ENCODE measurements around the gene SPRYD3. TPM values are rescaled to one million over a fixed set of nuclear protein-coding genes. Genes with fewer than 3 reads are reported as not detected.

Gene SPRYD3
- total RNA-seq, 1 experiment from 2014 or later = 12.9 TPM

GRCh38 chr12:53107122-53107521, 27.9 kb upstream of the SPRYD3 start:
- no peaks in the 10 kb centered on the region for H3K9me3 Mint-ChIP-seq (ENCODE audit: low read depth, unreplicated experiment)
- CTCF ChIA-PET = no interaction called here
- intact Hi-C loops (cut with micrococcal nuclease; ENCODE audit: unreplicated experiment) = no loop called here
- DNase-seq = no peak
- no peak overlapping the region for H3K27ac Mint-ChIP-seq (ENCODE audit: unreplicated experiment)
- H3K4me1 Mint-ChIP-seq (ENCODE audit: low read depth, unreplicated experiment) = peaks cover 9% of the 10 kb centered on the region
- H3K36me3 Mint-ChIP-seq (ENCODE audit: insufficient read depth, unreplicated experiment) = no peaks in the 10 kb centered on the region
- H3K4me3 Mint-ChIP-seq (ENCODE audit: low read depth, unreplicated experiment) = no peak overlapping the region
- H3K27me3 Mint-ChIP-seq (ENCODE audit: unreplicated experiment) = no peaks in the 10 kb centered on the region
- BruUV-seq (replicated peaks) = no TSS peak
- TF ChIP-seq CTCF (IDR thresholded peaks at IDR 0.05; ENCODE audit: unreplicated experiment) = no peak

- BruUV-seq (replicated peaks) = no TSS peak
- Mint-ChIP-seq H3K9me3 (ENCODE audit: low read depth, unreplicated experiment) (no peaks in the 10 kb centered on the region), H3K4me3 (ENCODE audit: low read depth, unreplicated experiment) (no peak overlapping the region), H3K27ac (ENCODE audit: unreplicated experiment) (no peak overlapping the region), H3K27me3 (ENCODE audit: unreplicated experiment) (no peaks in the 10 kb centered on the region), H3K36me3 (ENCODE audit: insufficient read depth, unreplicated experiment) (no peaks in the 10 kb centered on the region), H3K4me1 (ENCODE audit: low read depth, unreplicated experiment) (peaks cover 12% of the 10 kb centered on the region)
- DNase-seq = no peak
- CTCF ChIA-PET = no interaction called here
- intact Hi-C loops (cut with micrococcal nuclease; ENCODE audit: unreplicated experiment) = no loop called here
- no peak for TF ChIP-seq CTCF (IDR thresholded peaks at IDR 0.05; ENCODE audit: unreplicated experiment)
Observed at GRCh38 chr12:53105712-53106439, 26.7 kb upstream of the SPRYD3 start.

GRCh38 chr12:53105256-53105655, 26.1 kb upstream of the SPRYD3 start:
- CTCF ChIA-PET = no interaction called here
- H3K4me3 Mint-ChIP-seq (ENCODE audit: low read depth, unreplicated experiment) = no peak overlapping the region

GRCh38 chr12:53103860-53104305, 24.7 kb upstream of the SPRYD3 start:
- Mint-ChIP-seq H3K9me3 (ENCODE audit: low read depth, unreplicated experiment) (no peaks in the 10 kb centered on the region), H3K27ac (ENCODE audit: unreplicated experiment) (no peak overlapping the region), H3K27me3 (ENCODE audit: unreplicated experiment) (no peaks in the 10 kb centered on the region), H3K4me3 (ENCODE audit: low read depth, unreplicated experiment) (no peak overlapping the region), H3K36me3 (ENCODE audit: insufficient read depth, unreplicated experiment) (peaks cover 8% of the 10 kb centered on the region), H3K4me1 (ENCODE audit: low read depth, unreplicated experiment) (peaks cover 19% of the 10 kb centered on the region)
- no peak for TF ChIP-seq CTCF (IDR thresholded peaks at IDR 0.05; ENCODE audit: unreplicated experiment)
- no TSS peak for BruUV-seq (replicated peaks)
- no peak for DNase-seq
- intact Hi-C loops (cut with micrococcal nuclease; ENCODE audit: unreplicated experiment) = no loop called here
- CTCF ChIA-PET = interaction anchor here (0.6 kb wide), 1 partner anchor 9 kb away, joined by 4 read pairs; no protein-coding TSS in a partner anchor

More at GRCh38 chr12:53105256-53105655, 26.1 kb upstream of the SPRYD3 start:
- H3K9me3 Mint-ChIP-seq (ENCODE audit: low read depth, unreplicated experiment) = no peaks in the 10 kb centered on the region
- intact Hi-C loops (cut with micrococcal nuclease; ENCODE audit: unreplicated experiment) = no loop called here
- no peak for DNase-seq
- TF ChIP-seq CTCF (IDR thresholded peaks at IDR 0.05; ENCODE audit: unreplicated experiment) = no peak
- H3K4me1 Mint-ChIP-seq (ENCODE audit: low read depth, unreplicated experiment) = peaks cover 12% of the 10 kb centered on the region
- H3K27me3 Mint-ChIP-seq (ENCODE audit: unreplicated experiment) = no peaks in the 10 kb centered on the region
- H3K36me3 Mint-ChIP-seq (ENCODE audit: insufficient read depth, unreplicated experiment) = no peaks in the 10 kb centered on the region
- H3K27ac Mint-ChIP-seq (ENCODE audit: unreplicated experiment) = no peak overlapping the region
- no TSS peak for BruUV-seq (replicated peaks)

Data from Calu3 (cell line).